Dermis blood vessel endothelial cell (primary cell): ENCODE results near the gene NTSR2. TPM values are rescaled to one million over a fixed set of nuclear protein-coding genes. Genes with fewer than 3 reads are reported as not detected.

ENCODE experiments used
- DNase-seq: peaks from one replicate; pipeline ENCODE4 v3.0.0; 2010
- total RNA-seq: library from RNA; depleted of rRNA; stranded (reverse); fragments of >200 nt; gene quantifications from 2 replicates; pipeline ENCODE4 v1.2.3, GENCODE V29; 2014

The NTSR2 gene
- total RNA-seq, 1 donor from 2014 or later: not detected

DNA sequence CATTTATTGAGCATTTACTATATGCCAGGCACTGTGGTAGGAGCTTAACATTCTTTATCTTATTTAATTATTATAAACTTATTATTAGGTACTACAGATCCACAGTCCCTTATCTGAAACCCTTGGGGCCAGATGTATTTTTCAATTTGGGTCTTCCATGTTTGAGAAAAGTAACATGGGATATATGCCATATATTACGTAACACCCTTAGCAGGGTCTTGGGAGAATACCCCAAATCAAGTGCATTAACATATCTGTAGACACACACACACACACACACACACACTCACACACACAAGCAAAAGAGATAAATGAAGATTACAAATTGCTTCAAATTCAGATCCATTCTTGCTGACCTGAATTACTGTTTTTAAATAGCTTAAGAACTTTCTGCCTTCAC, 13.7 kb downstream of the NTSR2 start:
- no peak for DNase-seq

DNA sequence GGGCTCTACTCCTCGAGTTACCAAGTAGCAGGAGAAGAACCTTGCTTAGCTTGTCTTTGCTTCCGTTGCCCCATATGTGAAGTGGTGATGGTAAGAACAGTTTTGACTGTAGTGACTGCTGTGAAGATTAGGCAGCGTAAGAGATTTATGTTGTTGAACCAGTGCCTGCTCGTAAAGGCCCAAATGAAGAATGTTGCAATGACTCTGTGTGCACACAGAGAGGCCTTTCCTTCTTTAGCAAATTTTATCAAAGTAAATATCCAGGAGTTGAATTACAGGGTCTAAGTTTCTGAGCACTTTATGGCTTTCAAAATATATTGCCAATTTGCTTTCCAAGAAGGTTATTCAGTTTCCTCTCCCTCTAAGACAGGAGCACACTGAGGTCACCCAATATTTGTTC, 14.5 kb downstream of the NTSR2 start:
- DNase-seq: no peak

DNA sequence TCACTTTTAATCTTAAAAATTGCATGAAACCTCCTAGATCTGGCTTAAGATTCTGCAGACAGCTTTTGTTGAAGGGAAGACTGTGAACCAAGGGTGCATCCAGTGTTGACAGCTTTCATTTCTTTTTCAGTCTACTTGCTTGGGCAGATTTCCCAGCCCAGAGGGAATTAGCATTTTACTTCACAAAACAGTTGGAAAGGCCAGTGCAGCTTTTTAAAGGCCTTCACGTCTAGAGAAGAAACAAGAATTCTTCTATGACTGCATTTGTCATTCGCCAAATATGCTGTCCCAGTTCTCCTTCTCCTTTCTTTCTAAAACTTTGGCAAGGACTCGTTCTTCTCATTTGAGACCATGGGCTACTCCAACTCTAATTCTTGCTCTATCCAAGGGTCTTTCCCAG, 17.4 kb downstream of the NTSR2 start:
- DNase-seq: no peak

DNA sequence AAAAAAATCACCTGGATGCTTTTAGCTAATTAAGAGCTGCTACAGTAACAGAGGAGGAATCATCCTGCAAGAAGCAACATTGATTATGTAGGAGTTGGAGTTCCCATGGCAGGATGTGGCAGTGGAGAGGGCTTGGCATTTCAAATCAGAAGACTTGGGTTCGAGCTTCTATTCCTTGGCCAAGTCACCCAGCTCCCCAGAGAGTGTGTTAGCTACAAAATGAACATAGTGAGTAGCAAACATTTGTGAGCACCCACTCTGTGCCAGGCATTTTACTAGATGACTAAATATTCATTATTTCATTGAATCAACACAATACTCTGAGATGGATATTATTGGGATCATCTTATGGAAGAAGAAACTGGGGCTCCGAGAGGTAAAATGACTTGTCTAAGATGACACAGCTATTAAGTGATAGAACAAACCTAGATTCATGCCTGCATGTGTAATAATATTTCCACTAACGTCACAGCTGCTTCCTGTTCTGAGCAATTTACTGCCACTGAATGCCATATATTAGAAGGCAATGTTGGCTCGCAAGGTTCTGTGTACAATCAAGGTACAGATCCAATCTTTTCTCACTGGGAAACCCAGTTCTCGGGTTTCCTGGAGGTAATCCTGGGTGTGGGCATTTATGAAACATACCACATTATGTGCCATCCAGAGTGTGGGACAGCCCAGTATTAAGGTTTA, 18.0 kb downstream of the NTSR2 start:
- DNase-seq: peak; percentile 11

GRCh38 chr2:11649093-11649492, 20.9 kb downstream of the NTSR2 start:
- DNase-seq: no peak

GRCh38 chr2:11647834-11648600, 22.0 kb downstream of the NTSR2 start:
- DNase-seq: peak; percentile 53

DNA sequence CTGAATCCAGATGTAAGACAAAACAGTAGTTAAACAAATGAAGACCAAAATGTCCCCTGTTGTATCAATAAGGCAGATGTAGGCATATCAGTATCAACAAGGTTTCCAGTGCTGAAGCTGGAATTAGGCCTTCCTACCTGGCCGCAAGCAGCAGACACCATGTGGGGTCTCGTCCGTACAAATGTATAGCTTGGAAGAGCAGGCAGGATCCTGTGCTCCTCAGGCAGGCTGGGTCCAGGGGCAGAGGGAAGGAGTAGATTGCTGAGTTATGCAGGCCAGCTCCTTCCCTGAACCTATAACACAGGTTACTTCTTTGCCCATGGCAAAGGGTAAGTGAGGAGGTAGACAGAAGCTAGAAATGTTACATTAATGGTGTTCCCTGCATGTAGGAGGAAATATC, 23.5 kb downstream of the NTSR2 start:
- no peak for DNase-seq

- no peak for DNase-seq
Measured at GRCh38 chr2:11644293-11644692, 25.7 kb downstream of the NTSR2 start.

DNA sequence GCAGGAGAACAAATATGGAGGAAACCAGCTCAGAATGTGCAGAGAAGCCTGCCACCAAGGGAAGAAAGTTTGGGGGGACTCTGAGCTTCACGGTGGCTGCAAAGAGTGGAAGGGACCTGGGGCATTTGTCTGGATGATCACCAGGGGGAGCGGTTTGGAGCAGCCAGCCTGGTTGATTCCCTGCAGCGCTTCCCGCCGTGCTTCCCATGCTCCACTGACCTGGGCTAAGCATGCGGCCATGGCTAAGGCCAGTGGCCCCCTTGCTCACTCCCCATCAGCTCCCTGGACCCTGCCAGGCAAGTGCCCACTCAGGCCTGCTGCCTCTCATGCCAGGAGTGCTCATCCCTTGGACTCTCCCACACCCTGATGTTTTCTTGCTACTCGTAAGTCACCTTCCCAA, 27.0 kb downstream of the NTSR2 start:
- no peak for DNase-seq

DNA sequence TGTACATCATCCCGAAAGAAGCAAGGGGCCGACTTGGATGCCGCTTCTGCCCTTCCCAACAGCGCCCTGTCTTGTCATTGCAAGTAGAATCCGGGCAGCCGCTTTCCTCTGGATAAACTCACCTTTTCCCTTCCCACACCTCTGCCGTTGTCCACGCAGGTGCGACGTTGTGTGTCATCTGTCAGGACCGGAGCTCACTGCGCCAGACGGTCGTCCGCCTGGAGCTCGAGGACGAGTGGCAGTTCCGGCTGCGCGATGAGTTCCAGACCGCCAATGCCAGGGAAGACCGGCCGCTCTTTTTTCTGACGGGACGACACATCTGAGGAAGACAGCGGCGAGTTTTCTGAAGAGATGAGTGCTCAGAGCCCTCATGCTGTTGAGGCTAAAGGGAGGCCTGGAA, 29.9 kb downstream of the NTSR2 start:
- DNase-seq: no peak

- no peak for DNase-seq
Measured at GRCh38 chr2:11639503-11639902, 30.5 kb downstream of the NTSR2 start.

- no peak for DNase-seq
Measured at GRCh38 chr2:11637546-11637945, 32.4 kb downstream of the NTSR2 start.

- no peak for DNase-seq
Measured at GRCh38 chr2:11636593-11637295, 33.3 kb downstream of the NTSR2 start.

- no peak for DNase-seq
Measured at GRCh38 chr2:11635141-11635540, 34.9 kb downstream of the NTSR2 start.

DNA sequence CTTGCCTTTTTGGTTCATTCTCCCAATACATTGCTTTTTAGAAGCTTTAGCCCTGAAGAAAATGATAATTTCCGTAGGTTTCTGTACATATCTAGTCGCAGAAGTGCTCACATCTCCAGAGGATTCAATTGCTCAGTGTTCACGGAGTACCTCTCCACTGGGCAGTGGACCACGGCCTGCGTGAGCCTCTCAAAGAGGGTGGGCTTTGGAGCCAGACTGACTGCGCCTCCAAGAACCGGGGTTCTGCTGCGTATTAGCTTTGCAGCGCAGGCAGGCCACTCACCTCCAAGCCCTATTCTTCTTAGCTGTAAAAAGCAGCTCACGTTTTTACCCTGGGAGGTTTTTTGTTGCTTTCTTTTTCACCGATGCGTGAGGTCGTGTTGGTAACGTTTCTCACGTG, 35.4 kb downstream of the NTSR2 start:
- DNase-seq: no peak

GRCh38 chr2:11633923-11634478, 36.0 kb downstream of the NTSR2 start:
- no peak for DNase-seq

DNA sequence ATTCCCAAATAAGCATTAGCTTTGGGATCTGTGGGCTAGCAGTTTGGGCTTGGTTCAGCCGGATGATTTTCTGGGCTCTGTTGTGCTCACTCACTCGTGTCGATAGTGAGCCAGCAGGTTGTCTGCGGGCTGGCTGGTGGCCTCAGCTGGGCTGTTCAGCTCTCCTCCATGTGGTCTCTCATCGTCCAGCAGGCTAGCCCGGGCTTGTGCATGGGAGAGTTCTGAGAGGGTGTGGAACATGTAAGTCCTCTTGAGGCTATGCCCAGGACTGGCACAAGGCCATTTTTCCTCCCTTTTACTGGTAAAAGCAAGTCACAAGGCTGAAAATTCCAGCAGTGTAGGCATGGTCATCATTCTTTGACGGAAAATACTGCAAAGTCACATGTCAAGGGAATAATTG, 38.5 kb downstream of the NTSR2 start:
- no peak for DNase-seq

DNA sequence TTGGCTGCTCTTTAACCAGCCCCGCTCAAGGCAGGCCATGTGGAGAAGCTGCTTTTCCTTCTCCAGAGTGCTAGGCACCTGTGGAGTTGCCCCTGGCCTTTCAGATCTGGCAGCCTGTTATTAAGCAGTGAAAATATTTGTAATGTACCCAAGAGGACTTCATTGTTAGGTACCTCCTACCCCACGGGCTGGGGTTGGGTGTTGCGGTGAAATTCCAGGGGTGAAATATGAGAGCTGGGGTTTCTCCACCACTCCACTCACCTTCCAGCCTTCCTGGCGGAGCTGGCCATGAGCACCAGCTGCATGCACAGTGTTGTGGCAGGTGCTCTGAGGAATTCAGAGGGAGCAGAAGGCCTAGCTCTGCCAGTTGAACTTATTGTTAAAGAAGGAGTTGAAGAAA, 39.1 kb downstream of the NTSR2 start:
- DNase-seq: no peak

GRCh38 chr2:11629851-11630250, 40.1 kb downstream of the NTSR2 start:
- no peak for DNase-seq

DNA sequence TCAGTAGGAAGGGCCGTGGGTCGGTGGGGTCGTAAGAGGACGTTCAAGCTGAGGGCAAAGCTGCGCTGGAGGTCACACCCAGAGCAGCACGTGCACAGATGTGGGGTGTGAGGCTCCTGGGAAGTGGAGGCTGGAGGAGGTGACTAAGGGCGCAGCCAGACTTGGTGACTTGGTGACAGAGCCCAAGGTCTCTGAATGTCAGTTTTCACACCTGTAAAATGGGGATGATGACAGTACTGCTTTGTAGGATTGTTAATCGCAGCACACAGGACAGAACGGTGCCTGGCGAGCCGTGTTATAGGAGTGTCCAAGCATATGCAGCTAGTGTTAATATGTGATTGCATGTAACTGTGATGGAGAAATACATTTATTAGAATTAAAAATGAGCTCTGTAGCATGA, 40.8 kb downstream of the NTSR2 start:
- DNase-seq: no peak

GRCh38 chr2:11628675-11629074, 41.3 kb downstream of the NTSR2 start:
- DNase-seq: no peak

DNA sequence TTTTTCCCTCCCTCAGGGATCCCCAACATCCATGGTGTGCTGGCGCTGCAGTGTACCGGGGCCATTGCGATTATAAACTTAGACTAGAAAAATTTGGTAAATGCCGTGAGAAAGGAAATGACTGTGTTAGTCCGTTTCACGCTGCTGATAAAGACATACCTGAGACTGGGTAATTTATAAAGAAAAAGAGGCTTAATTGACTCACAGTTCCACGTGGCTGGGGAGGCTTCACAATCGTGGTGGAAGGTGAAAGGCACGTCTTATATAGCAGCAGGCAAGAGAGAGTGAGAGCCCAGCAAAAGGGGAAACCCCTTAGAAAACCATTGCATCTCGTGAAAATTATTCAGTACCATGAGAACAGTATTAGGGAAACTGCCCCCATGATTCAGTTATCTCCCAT, 44.3 kb downstream of the NTSR2 start:
- no peak for DNase-seq

- no peak for DNase-seq
Measured at GRCh38 chr2:11624893-11625292, 45.1 kb downstream of the NTSR2 start.

DNA sequence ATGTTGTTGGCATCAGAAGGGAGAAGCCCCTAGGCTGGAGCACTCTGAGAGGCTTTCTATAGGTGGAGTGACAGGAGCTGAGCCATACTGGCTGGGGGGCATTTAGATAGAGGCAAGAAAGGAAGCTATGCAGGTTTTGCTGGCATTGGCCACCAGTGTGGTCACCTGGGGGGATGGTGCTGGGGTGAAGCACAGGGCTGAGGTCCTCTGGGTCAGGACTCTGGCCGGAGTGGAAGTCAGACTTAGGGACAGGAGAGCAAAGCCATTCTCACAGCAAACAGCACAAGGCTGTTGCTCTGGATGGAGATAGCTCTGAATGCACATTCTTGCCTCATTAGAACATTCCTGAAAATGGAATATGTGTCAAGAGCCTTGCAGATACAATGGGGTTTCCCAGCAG, 47.4 kb downstream of the NTSR2 start:
- DNase-seq: no peak
